ENCODE measurements around the gene TTN.

The TTN gene

DNA sequence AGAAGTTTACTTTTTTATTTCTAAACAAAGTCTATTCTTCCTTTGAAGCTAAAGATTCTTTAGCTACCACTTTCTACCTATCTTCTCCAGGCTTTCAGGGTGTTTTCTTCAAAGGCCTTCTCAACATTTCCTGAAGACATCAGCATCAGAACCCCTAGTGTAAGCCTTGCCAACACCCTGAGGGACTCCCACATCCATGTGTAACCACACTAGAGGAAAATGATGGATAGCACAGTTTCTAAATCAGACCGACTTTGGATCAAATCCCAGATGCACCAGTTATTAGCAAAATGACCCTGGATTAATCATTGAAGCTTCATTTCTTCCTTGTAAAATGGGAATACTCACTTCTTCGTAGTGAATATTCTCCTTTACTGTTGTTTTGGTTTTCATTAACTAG lies 4.7 kb upstream of the TTN start:
- Histone ChIP-seq H3K79me2 (ENCODE audit: low read length) (no peaks in the 10 kb centered on the region), H3K36me3 (replicated peaks; ENCODE audit: insufficient read depth, low read length) (no peaks in the 10 kb centered on the region), H3K27me3 (replicated peaks; ENCODE audit: insufficient read depth, low read length) (no peaks in the 10 kb centered on the region), H3F3A (ENCODE audit: insufficient read depth, low read length) (no peaks in the 10 kb centered on the region), H3K27ac (ENCODE audit: low read length) (no peak overlapping the region), H3K4me3 (ENCODE audit: low read length) (no peak overlapping the region), H3K9me2 (replicated peaks; ENCODE audit: insufficient read depth, low read length) (no peaks in the 10 kb centered on the region), H4K20me1 (ENCODE audit: insufficient read depth, low read length) (no peaks in the 10 kb centered on the region), H3K4me1 (ENCODE audit: low read length) (0 out of 2 replicates have a peak, but pooled peaks cover under 1% of the 10 kb centered on the region), H3K9ac (ENCODE audit: low read length) (no peak overlapping the region), H3K4me2 (ENCODE audit: low read depth, low read length) (no peak overlapping the region), H2AFZ (ENCODE audit: low read length) (no peak overlapping the region), H3K9me3 (replicated peaks; ENCODE audit: insufficient read depth, low read length) (no peaks in the 10 kb centered on the region)
- DNase-seq: no peak
- TF ChIP-seq EZH2phosphoT487 (IDR thresholded peaks at IDR 0.05; ENCODE audit: low read length) (no peak), EZH2 (optimal IDR thresholded peaks at IDR 0.05; ENCODE audit: low read depth, low read length) (no peak)
- TF ChIP-seq, protein P1, sequence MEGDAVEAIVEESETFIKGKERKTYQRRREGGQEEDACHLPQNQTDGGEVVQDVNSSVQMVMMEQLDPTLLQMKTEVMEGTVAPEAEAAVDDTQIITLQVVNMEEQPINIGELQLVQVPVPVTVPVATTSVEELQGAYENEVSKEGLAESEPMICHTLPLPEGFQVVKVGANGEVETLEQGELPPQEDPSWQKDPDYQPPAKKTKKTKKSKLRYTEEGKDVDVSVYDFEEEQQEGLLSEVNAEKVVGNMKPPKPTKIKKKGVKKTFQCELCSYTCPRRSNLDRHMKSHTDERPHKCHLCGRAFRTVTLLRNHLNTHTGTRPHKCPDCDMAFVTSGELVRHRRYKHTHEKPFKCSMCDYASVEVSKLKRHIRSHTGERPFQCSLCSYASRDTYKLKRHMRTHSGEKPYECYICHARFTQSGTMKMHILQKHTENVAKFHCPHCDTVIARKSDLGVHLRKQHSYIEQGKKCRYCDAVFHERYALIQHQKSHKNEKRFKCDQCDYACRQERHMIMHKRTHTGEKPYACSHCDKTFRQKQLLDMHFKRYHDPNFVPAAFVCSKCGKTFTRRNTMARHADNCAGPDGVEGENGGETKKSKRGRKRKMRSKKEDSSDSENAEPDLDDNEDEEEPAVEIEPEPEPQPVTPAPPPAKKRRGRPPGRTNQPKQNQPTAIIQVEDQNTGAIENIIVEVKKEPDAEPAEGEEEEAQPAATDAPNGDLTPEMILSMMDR (IDR thresholded peaks at IDR 0.05; ENCODE audit: low read length): no peak

DNA sequence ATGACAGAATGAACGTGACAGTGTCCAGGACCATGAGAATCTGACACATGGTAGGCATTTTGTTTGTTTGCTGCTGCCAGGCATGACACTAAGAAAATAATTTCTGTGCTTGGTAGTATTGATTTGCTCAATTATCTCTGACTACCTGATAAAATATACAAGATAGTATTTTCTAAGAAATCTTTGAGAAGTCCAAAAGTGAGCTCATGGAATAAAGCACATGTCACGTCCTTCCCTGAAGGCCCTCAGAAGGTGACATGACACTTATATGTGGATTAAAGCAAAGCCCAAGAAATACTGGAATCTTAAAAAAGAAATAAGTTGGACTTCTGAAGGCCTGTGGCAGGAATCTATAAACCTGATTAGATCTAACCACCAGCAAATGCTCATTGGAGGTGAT lies 3.8 kb upstream of the TTN start:
- TF ChIP-seq, protein P1 (IDR thresholded peaks at IDR 0.05; ENCODE audit: low read length): no peak
- no peak for TF ChIP-seq EZH2 (optimal IDR thresholded peaks at IDR 0.05; ENCODE audit: low read depth, low read length)
- TF ChIP-seq EZH2phosphoT487 (IDR thresholded peaks at IDR 0.05; ENCODE audit: low read length): no peak
- Histone ChIP-seq H3K9me2 (replicated peaks; ENCODE audit: insufficient read depth, low read length) (no peaks in the 10 kb centered on the region), H2AFZ (ENCODE audit: low read length) (no peak overlapping the region), H3K79me2 (ENCODE audit: low read length) (no peaks in the 10 kb centered on the region), H3K36me3 (replicated peaks; ENCODE audit: insufficient read depth, low read length) (no peaks in the 10 kb centered on the region), H4K20me1 (ENCODE audit: insufficient read depth, low read length) (no peaks in the 10 kb centered on the region), H3K4me1 (ENCODE audit: low read length) (peaks cover 7% of the 10 kb centered on the region; the same call in 1 of the 2 replicates), H3K9me3 (replicated peaks; ENCODE audit: insufficient read depth, low read length) (no peaks in the 10 kb centered on the region), H3K27me3 (replicated peaks; ENCODE audit: insufficient read depth, low read length) (no peaks in the 10 kb centered on the region), H3F3A (ENCODE audit: insufficient read depth, low read length) (no peaks in the 10 kb centered on the region), H3K4me2 (ENCODE audit: low read depth, low read length) (no peak overlapping the region), H3K27ac (ENCODE audit: low read length) (no peak overlapping the region), H3K9ac (ENCODE audit: low read length) (no peak overlapping the region), H3K4me3 (ENCODE audit: low read length) (no peak overlapping the region)
- no peak for DNase-seq

DNA sequence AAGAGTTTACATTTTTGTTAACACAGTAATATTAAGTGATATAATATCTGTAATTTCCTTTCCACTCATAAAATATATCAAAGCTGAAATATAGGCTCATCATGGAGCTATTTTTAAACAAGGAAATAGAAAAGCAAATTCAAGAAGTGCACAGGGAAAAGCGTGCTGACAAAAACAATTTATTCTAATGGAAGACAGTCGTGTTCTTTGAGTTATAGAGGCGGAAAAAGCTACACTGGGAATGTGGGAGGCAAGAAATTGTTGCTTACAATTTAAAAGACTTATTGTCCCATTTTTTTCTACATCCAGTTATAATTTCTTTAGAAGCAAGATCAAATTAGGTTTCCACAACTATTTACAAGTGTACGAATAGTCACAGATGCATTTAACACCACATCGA lies 3.2 kb upstream of the TTN start:
- no peaks in the 10 kb centered on the region for H3F3A ChIP-seq (ENCODE audit: insufficient read depth, low read length)
- no peaks in the 10 kb centered on the region for H3K27me3 ChIP-seq (replicated peaks; ENCODE audit: insufficient read depth, low read length)
- no peak overlapping the region for H3K9ac ChIP-seq (ENCODE audit: low read length)
- no peak for TF ChIP-seq EZH2 (optimal IDR thresholded peaks at IDR 0.05; ENCODE audit: low read depth, low read length)
- no peak for TF ChIP-seq EZH2phosphoT487 (IDR thresholded peaks at IDR 0.05; ENCODE audit: low read length)
- TF ChIP-seq, protein P1 (IDR thresholded peaks at IDR 0.05; ENCODE audit: low read length): no peak
- H3K4me3 ChIP-seq (ENCODE audit: low read length): no peak overlapping the region
- H3K9me2 ChIP-seq (replicated peaks; ENCODE audit: insufficient read depth, low read length): no peaks in the 10 kb centered on the region
- H2AFZ ChIP-seq (ENCODE audit: low read length): no peak overlapping the region
- H4K20me1 ChIP-seq (ENCODE audit: insufficient read depth, low read length): no peaks in the 10 kb centered on the region
- no peaks in the 10 kb centered on the region for H3K9me3 ChIP-seq (replicated peaks; ENCODE audit: insufficient read depth, low read length)
- DNase-seq: no peak
- H3K4me2 ChIP-seq (ENCODE audit: low read depth, low read length): no peak overlapping the region
- peaks cover 7% of the 10 kb centered on the region; the same call in 1 of the 2 replicates for H3K4me1 ChIP-seq (ENCODE audit: low read length)
- H3K79me2 ChIP-seq (ENCODE audit: low read length): no peaks in the 10 kb centered on the region
- no peak overlapping the region for H3K27ac ChIP-seq (ENCODE audit: low read length)
- no peaks in the 10 kb centered on the region for H3K36me3 ChIP-seq (replicated peaks; ENCODE audit: insufficient read depth, low read length)
